NCI-H510A treated with DMSO at 0.1 percent for 48 hours (cell line): ENCODE measurements around the gene RGMA.

ENCODE experiments used
- DNase-seq: peaks from one replicate; lab custom pipeline; 2025; lab: John Stamatoyannopoulos, UW

The RGMA gene

GRCh38 chr15:93088981-93089726 is at the start of gene RGMA:
Gene RGMA, minus strand, starts transcription at chr15:93089211. Its CDS starts 279 bp downstream, at chr15:93088932.
- DNase-seq: no peak

- no peak for DNase-seq
These were observed 47.6 kb upstream of the RGMA start for GRCh38 chr15:93136606-93137005.

- DNase-seq: no peak
These were observed 47.0 kb upstream of the RGMA start for GRCh38 chr15:93135997-93136397.

GRCh38 chr15:93135459-93135858 is 46.4 kb upstream of the RGMA start:
- DNase-seq: no peak

GRCh38 chr15:93131485-93132095 is 42.6 kb upstream of the RGMA start:
- no peak for DNase-seq

GRCh38 chr15:93129702-93130488 is 40.9 kb upstream of the RGMA start:
- no peak for DNase-seq

GRCh38 chr15:93127286-93127685 is 38.3 kb upstream of the RGMA start:
- no peak for DNase-seq

- DNase-seq: no peak
These were observed 37.6 kb upstream of the RGMA start for GRCh38 chr15:93126599-93126998.

GRCh38 chr15:93126148-93126547 is 37.1 kb upstream of the RGMA start:
- no peak for DNase-seq

GRCh38 chr15:93124126-93124525 is 35.1 kb upstream of the RGMA start:
- no peak for DNase-seq

GRCh38 chr15:93121973-93122910 is 33.2 kb upstream of the RGMA start:
- DNase-seq: no peak

GRCh38 chr15:93121107-93121506 is 32.1 kb upstream of the RGMA start:
- DNase-seq: no peak

- DNase-seq: no peak
These were observed 29.9 kb upstream of the RGMA start for GRCh38 chr15:93118904-93119303.

GRCh38 chr15:93111451-93111850 is 22.4 kb upstream of the RGMA start:
- no peak for DNase-seq

GRCh38 chr15:93110502-93111040 is 21.6 kb upstream of the RGMA start:
- DNase-seq: no peak

- DNase-seq: no peak
These were observed 20.5 kb upstream of the RGMA start for GRCh38 chr15:93109336-93110102.

- DNase-seq: no peak
These were observed 18.6 kb upstream of the RGMA start for GRCh38 chr15:93107646-93108045.

GRCh38 chr15:93105485-93105884 is 16.5 kb upstream of the RGMA start:
- DNase-seq: no peak

- DNase-seq: no peak
These were observed 14.8 kb upstream of the RGMA start for GRCh38 chr15:93103823-93104222.

GRCh38 chr15:93102211-93102610 is 13.2 kb upstream of the RGMA start:
- DNase-seq: no peak

- DNase-seq: no peak
These were observed 4.8 kb upstream of the RGMA start for GRCh38 chr15:93093765-93094164.
